SK-N-MC (cell line): ENCODE data around the gene STK40.

Experiments used
- EZH2 ChIP-seq: fragments of 200-600 bp; sonication (generic); IDR thresholded peaks from one replicate; pipeline ENCODE4 v1.6.1; 2017; ENCODE audit warnings: antibody characterized with exemption
- FOXP2 ChIP-seq: optimal IDR thresholded peaks from 2 replicates; pipeline ENCODE3; 2011; ENCODE audit warnings: mild to moderate bottlenecking, moderate library complexity; ENCODE audit not compliant: insufficient read depth; ENCODE audit errors: extremely low read length, control extremely low read depth
- POLR2AphosphoS5 ChIP-seq: IDR thresholded peaks from 2 replicates; pipeline ENCODE4 v1.6.1; 2012; ENCODE audit warnings: mild to moderate bottlenecking, low read depth, low read length, borderline replicate concordance

GRCh38 chr1:36385410-36386264 is at the start of gene STK40:
- TF ChIP-seq EZH2 (no peak), POLR2AphosphoS5 (no peak), FOXP2 (no peak)
